WTC11 (cell line): ENCODE results near the gene FDXACB1. TPM values are rescaled to one million over a fixed set of nuclear protein-coding genes. Genes with fewer than 3 reads are reported as not detected.
A peak's percentile ranks its signal among the peaks of the same experiment; 100 is the strongest.

Experiments
- AR ChIP-seq: fragments of 250-450 bp; sonication (Bioruptor Pico); IDR thresholded peaks from 2 replicates; pipeline ENCODE4 v1.9.0; 2021; ENCODE audit warnings: mild to moderate bottlenecking
- ATF2 ChIP-seq: sonication (generic); formaldehyde crosslinking; IDR thresholded peaks from 2 replicates; pipeline ENCODE4 v1.8.1; 2022; ENCODE audit warnings: low read depth, missing genetic modification reagents, borderline replicate concordance
- CDX4 ChIP-seq: fragments of 250-450 bp; sonication (Bioruptor Pico); IDR thresholded peaks from 2 replicates; pipeline ENCODE4 v1.9.0; 2021; ENCODE audit warnings: moderate library complexity, mild to moderate bottlenecking, inconsistent platforms, borderline replicate concordance
- CTCF ChIP-seq: fragments of 200-600 bp; IDR thresholded peaks from 2 replicates; pipeline ENCODE4 v1.8.0; 2022; ENCODE audit warnings: antibody characterized with exemption
- E2F5 ChIP-seq: sonication (generic); formaldehyde crosslinking; IDR thresholded peaks from 2 replicates; pipeline ENCODE4 v1.8.1; 2022; ENCODE audit warnings: mild to moderate bottlenecking, moderate library complexity, missing genetic modification reagents
- EMX1 ChIP-seq: fragments of 250-450 bp; sonication (Bioruptor Pico); IDR thresholded peaks from 2 replicates; pipeline ENCODE4 v1.8.0; 2021; ENCODE audit warnings: mild to moderate bottlenecking
- FOXP1 ChIP-seq: sonication (generic); formaldehyde crosslinking; IDR thresholded peaks from 2 replicates; pipeline ENCODE4 v1.8.0; 2022; ENCODE audit warnings: missing genetic modification reagents, mild to moderate bottlenecking, moderate library complexity, borderline replicate concordance
- GABPB1 ChIP-seq: sonication (generic); formaldehyde crosslinking; IDR thresholded peaks from 2 replicates; pipeline ENCODE4 v1.8.1; 2023; ENCODE audit warnings: mild to moderate bottlenecking, missing genetic modification reagents
- IRF2 ChIP-seq: sonication (generic); formaldehyde crosslinking; IDR thresholded peaks from 2 replicates; pipeline ENCODE4 v1.8.0; 2022; ENCODE audit warnings: low read depth, missing genetic modification reagents, borderline replicate concordance
- JAZF1 ChIP-seq: fragments of 250-450 bp; sonication (Bioruptor Pico); IDR thresholded peaks from 2 replicates; pipeline ENCODE4 v1.9.0; 2021; ENCODE audit warnings: moderate library complexity, mild to moderate bottlenecking, inconsistent platforms
- JUN ChIP-seq: sonication (generic); formaldehyde crosslinking; IDR thresholded peaks from 2 replicates; pipeline ENCODE4 v1.8.0; 2023; ENCODE audit warnings: mild to moderate bottlenecking, missing genetic modification reagents
- MAX ChIP-seq: sonication (generic); formaldehyde crosslinking; IDR thresholded peaks from 2 replicates; pipeline ENCODE4 v1.8.0; 2022; ENCODE audit warnings: mild to moderate bottlenecking, missing genetic modification reagents
- MLX ChIP-seq: sonication (generic); formaldehyde crosslinking; IDR thresholded peaks from 2 replicates; pipeline ENCODE4 v1.8.1; 2023; ENCODE audit warnings: mild to moderate bottlenecking, missing genetic modification reagents, moderate library complexity
- NR2C2 ChIP-seq: sonication (generic); formaldehyde crosslinking; IDR thresholded peaks from 2 replicates; pipeline ENCODE4 v1.8.0; 2022; ENCODE audit warnings: mild to moderate bottlenecking, missing genetic modification reagents
- NR3C1 ChIP-seq: sonication (generic); formaldehyde crosslinking; conservative IDR thresholded peaks from 2 replicates; pipeline ENCODE4 v1.8.1; 2023; ENCODE audit warnings: low read depth, mild to moderate bottlenecking, missing genetic modification reagents
- SMAD3 ChIP-seq: sonication (generic); formaldehyde crosslinking; IDR thresholded peaks from 2 replicates; pipeline ENCODE4 v1.8.0; 2022; ENCODE audit warnings: missing genetic modification reagents, mild to moderate bottlenecking, borderline replicate concordance
- SOX15 ChIP-seq: fragments of 250-450 bp; sonication (Bioruptor Pico); IDR thresholded peaks from 2 replicates; pipeline ENCODE4 v1.9.0; 2021; ENCODE audit warnings: mild to moderate bottlenecking
- TEAD1 ChIP-seq: sonication (generic); formaldehyde crosslinking; IDR thresholded peaks from 2 replicates; pipeline ENCODE4 v1.8.0; 2022; ENCODE audit warnings: mild to moderate bottlenecking, missing genetic modification reagents
- ZNF317 ChIP-seq: sonication (generic); formaldehyde crosslinking; IDR thresholded peaks from 2 replicates; pipeline ENCODE4 v1.8.1; 2023; ENCODE audit warnings: low read depth, mild to moderate bottlenecking, moderate library complexity, missing genetic modification reagents, borderline replicate concordance
- ZNF396 ChIP-seq: fragments of 250-450 bp; sonication (Bioruptor Pico); IDR thresholded peaks from 2 replicates; pipeline ENCODE4 v1.8.0; 2021; ENCODE audit warnings: mild to moderate bottlenecking, moderate library complexity, borderline replicate concordance
- ZNF416 ChIP-seq: fragments of 250-450 bp; sonication (Bioruptor Pico); IDR thresholded peaks from 2 replicates; pipeline ENCODE4 v1.9.0; 2021; ENCODE audit warnings: mild to moderate bottlenecking, inconsistent platforms
- ZNF425 ChIP-seq: fragments of 250-450 bp; sonication (Bioruptor Pico); conservative IDR thresholded peaks from 2 replicates; pipeline ENCODE4 v1.9.0; 2021; ENCODE audit warnings: mild to moderate bottlenecking
- ZNF671 ChIP-seq: fragments of 250-450 bp; sonication (Bioruptor Pico); IDR thresholded peaks from 2 replicates; pipeline ENCODE4 v1.8.0; 2021; ENCODE audit warnings: mild to moderate bottlenecking
- total RNA-seq: library from RNA; stranded (reverse); gene quantifications from 3 replicates; pipeline ENCODE4 v1.2.3, GENCODE V29; 2021

Gene FDXACB1
- total RNA-seq, 1 experiment from 2014 or later, result 2.5 TPM

GRCh38 chr11:111926505-111927391 is 47.8 kb upstream of the FDXACB1 start (continued):
- TF ChIP-seq ATF2 (CRISPR knock-in tag) (no peak), EMX1 (CRISPR knock-in tag) (no peak), SOX15 (no peak), ZNF396 (no peak), JAZF1 (CRISPR knock-in tag) (no peak), MLX (CRISPR knock-in tag) (no peak), E2F5 (CRISPR knock-in tag) (peak; percentile 68), NR3C1 (CRISPR knock-in tag) (no peak), ZNF671 (CRISPR knock-in tag) (no peak), CTCF (no peak), ZNF416 (CRISPR knock-in tag) (no peak), GABPB1 (CRISPR knock-in tag) (0 out of 2 replicates have a peak, but pooled peaks have one; percentile 25), MAX (CRISPR knock-in tag) (0 out of 2 replicates have a peak, but pooled peaks have one; percentile 48), NR2C2 (no peak), TEAD1 (CRISPR knock-in tag) (peak; percentile 18; the same call in 1 of the 2 replicates), AR (CRISPR knock-in tag) (no peak), IRF2 (CRISPR knock-in tag) (no peak), CDX4 (CRISPR knock-in tag) (no peak), JUN (CRISPR knock-in tag) (no peak), ZNF317 (CRISPR knock-in tag) (no peak), FOXP1 (no peak), ZNF425 (no peak), SMAD3 (CRISPR knock-in tag) (no peak)
